Uterus (tissue), 4 donors: ENCODE data around the gene TMEM258. TPM values are rescaled to one million over a fixed set of nuclear protein-coding genes. Genes with fewer than 3 reads are reported as not detected.
A peak's percentile ranks its signal among the peaks of the same experiment; 100 is the strongest.

ENCODE experiments used
- DNase-seq, 2 donors: peaks; one replicate each; pipeline ENCODE4 v3.0.0-alpha.2; 2019 to 2020
- H3K27ac ChIP-seq, 2 donors: fragments of 200-600 bp; sonication (generic); 1 replicate in 1 of 2; 2 replicates in 1 of 2; pipeline ENCODE4 v1.5.1; 2016 to 2018
- H3K27me3 ChIP-seq, 2 donors: fragments of 200-600 bp; sonication (generic); one replicate each; pipeline ENCODE4 v1.5.1; 2018 to 2019; ENCODE audit warnings: control low read depth in 1 of 2
- H3K36me3 ChIP-seq, 2 donors: fragments of 200-600 bp; sonication (generic); one replicate each; pipeline ENCODE4 v1.5.1; 2019; ENCODE audit warnings: control low read depth in 1 of 2
- H3K4me1 ChIP-seq, 2 donors: fragments of 200-600 bp; sonication (generic); one replicate each; pipeline ENCODE4 v1.5.1; 2018 to 2019; ENCODE audit warnings: control low read depth in 1 of 2
- H3K4me3 ChIP-seq, 2 donors: fragments of 200-600 bp; sonication (generic); 1 replicate in 1 of 2; 2 replicates in 1 of 2; pipeline ENCODE4 v1.5.1; 2018 to 2019; ENCODE audit warnings: mild to moderate bottlenecking in 1 of 2
- H3K9me3 ChIP-seq, 2 donors: fragments of 200-600 bp; sonication (generic); one replicate each; pipeline ENCODE4 v1.5.1; 2019; ENCODE audit warnings: control low read depth in 1 of 2
- CTCF ChIP-seq, 4 experiments: fragments of 200-600 bp in 2 of 4; fragments of 450-650 bp in 2 of 4; sonication (generic) in 2 of 4; IDR thresholded peaks; one replicate each; pipeline ENCODE4 v1.5.1; 2016 to 2019; ENCODE audit warnings: antibody characterized with exemption in 4 of 4, mild to moderate bottlenecking in 2 of 4, moderate library complexity in 1 of 4
- POLR2A ChIP-seq, 2 donors: fragments of 450-650 bp; IDR thresholded peaks; one replicate each; pipeline ENCODE4 v1.6.1; 2016; ENCODE audit warnings: antibody characterized with exemption in 2 of 2, mild to moderate bottlenecking in 1 of 2, moderate library complexity in 1 of 2
- intact Hi-C: fragments of 100-400 bp; cut with DNase I; formaldehyde crosslinking; loops from one replicate; pipeline ENCODE4 v1.15.1; 2023; ENCODE audit warnings: low total_unique reads
- total RNA-seq, 4 donors: library from RNA; depleted of rRNA in 3 of 4; stranded (reverse); fragments of >200 nt in 3 of 4; gene quantifications; one replicate each; pipeline versions ENCODE4 v1.1.0 to v1.2.4, GENCODE V29; 2014 to 2023
- donor health status: DM: yes; HTN: yes; CAD: no.

The TMEM258 gene
- total RNA-seq, 4 donors from 2014 or later, result 14.6 to 96.9 (median 38.7) TPM

GRCh38 chr11:61795876-61796526, 3.6 kb upstream of the TMEM258 start:
- TF ChIP-seq POLR2A (IDR thresholded peaks at IDR 0.05) (no peak), CTCF (IDR thresholded peaks at IDR 0.05) (no peak)
- DNase-seq, result no peak
- intact Hi-C loops, result loop anchor here (10.0 kb wide), 1 partner anchor 99 kb away; the partner anchor contains the start of gene FADS3

GRCh38 chr11:61795459-61795858, 3.1 kb upstream of the TMEM258 start:
- Histone ChIP-seq H3K4me3 (no peak overlapping the region), H3K9me3 (no peaks in the 10 kb centered on the region), H3K4me1 (peaks cover 4 to 5% of the 10 kb centered on the region in 2 donors), H3K27ac (no peak overlapping the region), H3K36me3 (no peaks in the 10 kb centered on the region), H3K27me3 (no peaks in the 10 kb centered on the region)
- TF ChIP-seq CTCF (IDR thresholded peaks at IDR 0.05) (no peak), POLR2A (IDR thresholded peaks at IDR 0.05) (no peak)
- intact Hi-C loops, result loop anchor here (10.0 kb wide), 1 partner anchor 99 kb away; the partner anchor contains the start of gene FADS3
- DNase-seq, result no peak

More at GRCh38 chr11:61795876-61796526, 3.6 kb upstream of the TMEM258 start:
- Histone ChIP-seq H3K27ac (no peak overlapping the region), H3K36me3 (no peaks in the 10 kb centered on the region), H3K4me3 (no peak overlapping the region), H3K9me3 (no peaks in the 10 kb centered on the region), H3K27me3 (no peaks in the 10 kb centered on the region), H3K4me1 (peaks cover 4 to 5% of the 10 kb centered on the region in 2 donors)

GRCh38 chr11:61794579-61794978, 2.2 kb upstream of the TMEM258 start:
- TF ChIP-seq CTCF (IDR thresholded peaks at IDR 0.05) (no peak), POLR2A (IDR thresholded peaks at IDR 0.05) (no peak)
- Histone ChIP-seq H3K4me1 (peaks cover 4 to 5% of the 10 kb centered on the region in 2 donors), H3K9me3 (no peaks in the 10 kb centered on the region), H3K27me3 (no peaks in the 10 kb centered on the region), H3K4me3 (no peak overlapping the region), H3K27ac (no peak overlapping the region), H3K36me3 (no peaks in the 10 kb centered on the region)
- no peak for DNase-seq
- intact Hi-C loops, result loop anchor here (10.0 kb wide), 1 partner anchor 100 kb away; the partner anchor contains the start of gene FADS3

- no peak for DNase-seq
- Histone ChIP-seq H3K27ac (no peak overlapping the region), H3K4me1 (peaks cover 4 to 5% of the 10 kb centered on the region in 2 donors), H3K36me3 (no peaks in the 10 kb centered on the region), H3K27me3 (no peaks in the 10 kb centered on the region), H3K9me3 (no peaks in the 10 kb centered on the region), H3K4me3 (no peak overlapping the region)
- intact Hi-C loops, result loop anchor here (10.0 kb wide), 1 partner anchor 101 kb away; the partner anchor contains the start of gene FADS3
- TF ChIP-seq POLR2A (IDR thresholded peaks at IDR 0.05), result no peak
- TF ChIP-seq CTCF (IDR thresholded peaks at IDR 0.05), result no peak
These were observed 1.4 kb upstream of the TMEM258 start for GRCh38 chr11:61793829-61794204.

- peaks cover 4 to 5% of the 10 kb centered on the region in 2 donors for H3K4me1 ChIP-seq
- no peaks in the 10 kb centered on the region for H3K27me3 ChIP-seq
- intact Hi-C loops, result loop anchor here (10.0 kb wide), 1 partner anchor 102 kb away; the partner anchor contains the start of gene FADS3
- no peak for DNase-seq
- no peaks in the 10 kb centered on the region for H3K9me3 ChIP-seq
- no peaks in the 10 kb centered on the region for H3K36me3 ChIP-seq
- TF ChIP-seq CTCF (IDR thresholded peaks at IDR 0.05) (no peak), POLR2A (IDR thresholded peaks at IDR 0.05) (no peak)
- peak overlapping the region; percentile 66 to 84 for H3K4me3 ChIP-seq
- H3K27ac ChIP-seq, result peak overlapping the region; percentile 91 to 98
These were observed 857 bp upstream of the TMEM258 start for GRCh38 chr11:61793083-61793828.
